ENCODE data around the gene ZMYM2.

GRCh38 chr13:19940106-19940505 lies 18.4 kb upstream of the ZMYM2 start:
- TF ChIP-seq CTCF (IDR thresholded peaks at IDR 0.05), result no peak
- TF ChIP-seq POLR2A (IDR thresholded peaks at IDR 0.05), result no peak
